ENCODE results near the gene CPSF3. TPM values are rescaled to one million over a fixed set of nuclear protein-coding genes. Genes with fewer than 3 reads are reported as not detected.
"Not testable (repeated sequence)": the region's sequence is repeated elsewhere in the genome, so short reads cannot be mapped to it uniquely, and the experiment has no call there.

Gene CPSF3
- total RNA-seq, 1 experiment from 2014 or later: 31.1 TPM

DNA sequence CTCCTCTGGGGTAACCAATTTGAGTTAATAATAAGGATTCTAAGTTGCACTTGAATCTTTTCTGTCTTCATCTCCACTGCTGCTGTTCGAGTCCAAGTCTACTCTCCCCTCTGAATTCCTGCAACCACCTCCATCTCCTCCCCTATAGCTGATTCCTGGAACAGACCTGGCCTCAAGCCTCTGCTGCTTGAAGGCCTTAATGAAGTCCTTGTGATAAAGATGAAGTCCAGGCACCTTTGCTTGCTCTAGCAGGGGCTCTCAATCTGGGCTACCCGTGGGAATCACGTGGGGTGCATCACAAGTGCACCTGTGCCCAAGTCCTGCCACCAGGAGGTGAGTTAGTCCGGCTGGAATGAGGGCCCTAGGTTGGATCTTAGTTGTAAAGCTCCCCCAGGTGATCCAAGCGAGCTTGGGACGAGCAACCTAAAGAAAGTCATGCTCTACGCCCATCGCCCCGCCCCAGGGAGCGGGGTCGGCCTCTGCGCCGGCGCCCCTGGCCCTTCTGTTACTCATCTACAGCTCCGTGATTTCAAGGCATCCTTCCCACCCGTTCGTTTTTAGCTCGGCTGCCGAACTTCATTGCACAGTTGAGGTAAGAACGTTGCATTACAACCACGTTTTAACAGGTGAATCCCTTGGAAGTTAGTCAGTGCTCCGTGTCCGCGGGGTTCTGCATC lies 50.0 kb downstream of the CPSF3 start:
- Histone ChIP-seq H3K4me3 (no peak overlapping the region), H3K9me3 (peaks cover 9% of the 10 kb centered on the region), H3K36me3 (peaks cover 43% of the 10 kb centered on the region), H3K27me3 (no peaks in the 10 kb centered on the region)
- DNase-seq: no peak

GRCh38 chr2:9473985-9474360 lies 50.5 kb downstream of the CPSF3 start:
- Histone ChIP-seq H3K4me3 (peak overlapping the region; percentile 52), H3K36me3 (peaks cover 46% of the 10 kb centered on the region), H3K27me3 (no peaks in the 10 kb centered on the region), H3K9me3 (peaks cover 9% of the 10 kb centered on the region)
- DNase-seq: no peak

DNA sequence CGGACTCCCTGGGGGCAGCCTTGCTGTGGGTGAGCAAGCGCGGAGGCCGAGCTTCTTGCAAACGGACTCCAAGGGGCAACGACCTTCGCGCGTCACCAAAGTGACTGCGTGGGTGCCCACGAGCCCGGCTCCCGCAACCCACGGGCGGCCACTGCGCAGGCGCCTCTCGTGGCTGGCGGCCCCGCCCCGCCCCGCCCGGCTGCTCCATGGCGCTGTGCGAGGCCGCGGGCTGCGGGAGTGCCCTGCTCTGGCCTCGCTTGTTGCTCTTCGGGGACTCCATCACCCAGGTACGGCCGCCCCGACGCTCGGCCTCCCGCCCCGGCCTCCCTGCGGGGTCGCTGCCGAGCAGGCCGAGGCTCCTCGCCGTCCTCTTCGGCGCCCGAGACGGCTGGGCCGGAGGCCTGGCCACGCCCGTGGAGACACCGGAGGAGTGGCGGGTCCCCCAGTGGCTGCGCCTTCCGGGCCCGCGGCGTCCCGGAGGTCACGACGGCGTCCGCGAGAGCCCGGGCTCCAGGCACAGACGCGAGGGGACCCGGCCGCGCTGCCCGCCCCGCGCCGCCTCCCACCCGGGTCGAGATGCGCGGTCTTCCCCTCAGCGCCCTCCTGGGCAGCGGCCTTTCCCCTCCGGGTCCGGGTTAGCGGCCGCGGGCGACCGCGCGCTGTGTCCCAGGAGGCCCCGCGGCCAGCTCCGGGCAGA lies 51.1 kb downstream of the CPSF3 start, which contains the start of gene IAH1:
TSS of gene IAH1 (plus strand) at position 191 of the 697 bp plus-strand sequence. CDS start at position 207, 16 bp downstream.
- Histone ChIP-seq H3K36me3 (peaks cover 47% of the 10 kb centered on the region), H3K27me3 (no peaks in the 10 kb centered on the region), H3K9me3 (peaks cover 9% of the 10 kb centered on the region), H3K4me3 (peak within 1 kb of the TSS; percentile 52)
- DNase-seq: peak; percentile 51

GRCh38 chr2:9477914-9478313 lies 54.5 kb downstream of the CPSF3 start:
- no peak for DNase-seq
- no peaks in the 10 kb centered on the region for H3K27me3 ChIP-seq
- no peak overlapping the region for H3K4me3 ChIP-seq
- peaks cover 9% of the 10 kb centered on the region for H3K9me3 ChIP-seq
- peaks cover 70% of the 10 kb centered on the region for H3K36me3 ChIP-seq

DNA sequence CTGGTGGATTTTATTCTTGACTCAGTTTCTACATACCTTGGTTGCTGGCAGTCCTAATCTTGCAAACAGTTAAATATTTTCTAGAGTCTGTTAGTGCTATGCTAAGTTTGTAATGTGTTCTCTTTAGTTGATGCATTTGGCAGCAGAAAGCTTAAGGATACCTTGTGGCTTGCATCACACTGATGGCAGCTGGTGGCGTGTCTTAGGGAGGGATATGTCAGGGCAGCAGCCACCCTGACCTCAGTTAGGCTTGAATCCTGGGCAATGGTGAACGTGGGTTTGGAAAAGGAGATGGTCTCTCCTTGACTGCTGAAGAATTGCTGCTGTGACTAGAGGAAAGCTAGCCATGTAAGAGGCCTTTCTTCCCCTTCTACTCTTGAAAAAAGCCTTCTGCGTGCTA lies 55.1 kb downstream of the CPSF3 start:
- Histone ChIP-seq H3K36me3 (peaks cover 71% of the 10 kb centered on the region), H3K27me3 (no peaks in the 10 kb centered on the region), H3K4me3 (no peak overlapping the region), H3K9me3 (peaks cover 9% of the 10 kb centered on the region)
- no peak for DNase-seq

DNA sequence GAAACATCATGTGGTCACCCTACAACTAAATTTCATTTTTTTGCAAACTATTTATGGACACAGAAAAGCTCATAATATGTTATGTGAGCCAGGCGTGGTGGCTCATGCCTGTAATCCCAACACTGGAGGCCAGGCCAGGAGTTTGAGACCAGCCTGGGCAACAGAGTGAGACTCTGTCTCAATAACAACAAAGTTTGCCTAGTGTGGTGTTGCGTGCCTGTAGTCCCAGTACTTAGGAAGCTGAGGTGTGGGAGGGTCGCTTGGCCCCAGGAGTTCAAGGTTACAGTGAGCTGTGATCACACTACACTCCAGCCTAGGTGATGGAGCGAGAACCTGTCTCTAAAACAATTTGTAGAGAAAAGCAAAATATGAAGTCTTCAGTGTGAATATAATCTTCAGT lies 56.7 kb downstream of the CPSF3 start:
- H3K4me3 ChIP-seq: no peak overlapping the region
- H3K27me3 ChIP-seq: no peaks in the 10 kb centered on the region
- DNase-seq: no peak
- peaks cover 82% of the 10 kb centered on the region for H3K36me3 ChIP-seq
- H3K9me3 ChIP-seq: peaks cover 9% of the 10 kb centered on the region

- 0 out of 2 replicates have a peak, but pooled peaks cover 1% of the 10 kb centered on the region for H3K9me3 ChIP-seq
- no peak overlapping the region for H3K4me3 ChIP-seq
- no peak for DNase-seq
- no peaks in the 10 kb centered on the region for H3K27me3 ChIP-seq
- peaks cover 86% of the 10 kb centered on the region for H3K36me3 ChIP-seq
These were observed 59.7 kb downstream of the CPSF3 start for GRCh38 chr2:9483107-9483506.

GRCh38 chr2:9484533-9484932 lies 61.1 kb downstream of the CPSF3 start:
- Histone ChIP-seq H3K36me3 (peaks cover 83% of the 10 kb centered on the region), H3K9me3 (no peaks in the 10 kb centered on the region), H3K27me3 (no peaks in the 10 kb centered on the region), H3K4me3 (no peak overlapping the region)
- DNase-seq: peak; percentile 19

DNA sequence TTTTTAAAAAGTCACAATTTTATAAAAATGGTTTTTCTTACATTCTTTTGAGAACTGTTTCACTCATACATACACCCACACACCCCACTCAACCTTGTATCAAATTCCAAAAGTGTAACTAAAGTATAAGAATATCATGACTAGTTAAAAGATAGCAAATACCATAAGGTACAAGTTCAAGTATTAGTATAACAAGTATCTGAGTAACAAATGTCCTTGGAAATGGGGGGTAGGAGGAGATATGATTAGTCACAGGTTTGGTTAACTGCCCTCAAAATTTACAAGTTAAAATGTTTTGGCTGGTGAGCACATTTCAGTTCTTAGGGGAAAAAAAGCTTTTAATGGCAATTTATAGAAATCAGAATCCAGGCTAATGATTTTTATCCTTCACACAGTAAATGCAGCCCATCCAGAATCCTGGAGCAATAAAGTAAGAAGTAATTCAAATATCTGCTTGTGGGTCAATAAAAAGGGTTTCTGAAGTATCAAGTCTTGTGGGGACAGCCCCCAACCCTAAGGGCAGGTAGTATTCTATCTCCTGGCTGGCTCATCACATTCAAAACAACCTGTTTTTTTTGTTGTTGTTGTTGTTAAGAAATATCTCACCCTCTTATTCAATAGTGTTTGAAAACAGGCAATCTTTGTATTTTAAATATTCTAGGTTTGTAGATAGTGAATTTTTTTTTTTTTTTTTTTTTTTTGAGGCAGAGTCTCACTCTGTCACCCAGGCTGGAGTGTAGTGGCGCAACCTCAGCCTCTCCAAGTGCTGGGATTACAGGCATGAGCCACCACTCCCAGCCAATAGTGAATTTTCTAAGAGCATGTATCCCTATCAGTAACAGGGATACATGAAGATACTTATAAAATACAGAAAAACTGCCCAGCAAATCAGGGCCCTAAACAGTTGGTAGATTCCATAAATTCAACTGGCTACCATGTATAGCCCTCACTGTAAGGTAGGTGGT lies 65.4 kb downstream of the CPSF3 start:
- Histone ChIP-seq H3K4me3 (no peak overlapping the region), H3K27me3 (no peaks in the 10 kb centered on the region), H3K36me3 (peaks cover 89% of the 10 kb centered on the region), H3K9me3 (no peaks in the 10 kb centered on the region)
- DNase-seq: no peak

DNA sequence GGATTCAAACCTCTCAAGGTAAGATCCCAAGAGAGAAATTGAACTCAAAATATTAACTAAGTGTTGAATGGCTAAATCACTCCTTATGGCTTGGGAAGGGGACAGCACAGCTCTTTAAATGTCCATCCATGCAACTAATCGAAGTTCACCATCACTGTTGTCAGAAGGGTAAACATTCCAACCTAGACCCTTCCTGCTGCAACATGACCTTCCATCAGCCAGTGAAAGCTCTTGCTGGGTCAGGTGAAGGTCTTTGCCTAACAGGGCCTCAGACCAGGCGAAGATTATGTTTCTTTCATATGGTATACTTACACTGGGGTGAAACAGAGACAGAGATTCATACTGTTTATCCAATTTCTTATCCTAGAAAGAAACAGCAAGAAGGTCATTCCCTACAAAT lies 67.3 kb downstream of the CPSF3 start:
- peaks cover 83% of the 10 kb centered on the region for H3K36me3 ChIP-seq

GRCh38 chr2:9492927-9493326 lies 69.5 kb downstream of the CPSF3 start:
- H3K4me3 ChIP-seq: no peak overlapping the region
- H3K36me3 ChIP-seq: peaks cover 89% of the 10 kb centered on the region
- DNase-seq: no peak

More for the DNA sequence above, 67.3 kb downstream of the CPSF3 start:
- Histone ChIP-seq H3K27me3 (no peaks in the 10 kb centered on the region), H3K9me3 (no peaks in the 10 kb centered on the region), H3K4me3 (no peak overlapping the region)
- no peak for DNase-seq

DNA sequence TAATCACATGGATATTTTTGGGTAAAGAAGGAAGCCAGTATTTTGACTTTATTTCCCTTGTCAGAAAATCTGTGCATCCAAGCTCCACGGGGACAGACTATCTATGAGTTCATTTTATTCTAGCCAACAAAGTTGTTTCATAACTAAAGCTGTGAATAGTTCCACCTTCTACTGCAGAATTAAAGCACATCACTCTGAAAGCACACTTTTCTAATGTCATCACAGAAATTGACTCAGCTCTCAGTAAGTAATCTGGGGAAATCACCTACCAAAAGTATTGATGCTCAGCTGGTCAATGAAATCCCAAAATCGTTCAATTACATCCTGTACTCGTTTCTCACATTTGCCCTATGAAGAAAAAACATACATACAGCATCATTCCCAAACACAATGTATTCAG lies 70.0 kb downstream of the CPSF3 start:
- Histone ChIP-seq H3K9me3 (no peaks in the 10 kb centered on the region), H3K27me3 (no peaks in the 10 kb centered on the region), H3K36me3 (peaks cover 89% of the 10 kb centered on the region), H3K4me3 (no peak overlapping the region)
- no peak for DNase-seq

More at GRCh38 chr2:9492927-9493326, 69.5 kb downstream of the CPSF3 start:
- Histone ChIP-seq H3K9me3 (no peaks in the 10 kb centered on the region), H3K27me3 (no peaks in the 10 kb centered on the region)

- DNase-seq: no peak
- no peaks in the 10 kb centered on the region for H3K27me3 ChIP-seq
- peaks cover 89% of the 10 kb centered on the region for H3K36me3 ChIP-seq
- no peak overlapping the region for H3K4me3 ChIP-seq
- no peaks in the 10 kb centered on the region for H3K9me3 ChIP-seq
These were observed 70.6 kb downstream of the CPSF3 start for GRCh38 chr2:9494081-9494480.

DNA sequence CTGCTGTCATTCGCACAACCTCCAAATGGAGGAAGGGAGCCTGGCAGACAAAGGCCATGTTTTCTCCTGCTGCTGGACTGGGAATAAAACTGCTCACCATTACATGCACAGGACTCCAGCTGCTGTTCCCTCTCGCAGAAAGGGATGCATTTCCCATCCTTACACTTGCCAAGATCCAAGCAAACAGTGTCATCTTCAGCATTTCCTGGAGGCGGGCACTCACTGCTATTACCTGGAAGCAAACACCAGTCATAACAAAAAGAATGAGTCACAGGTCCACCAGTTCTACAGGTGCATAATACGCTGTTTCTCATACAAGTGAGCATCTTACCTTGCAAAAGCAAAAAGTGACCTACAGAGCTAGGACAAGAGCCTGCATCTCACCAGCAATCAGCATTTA lies 73.6 kb downstream of the CPSF3 start:
- Histone ChIP-seq H3K27me3 (no peaks in the 10 kb centered on the region), H3K36me3 (peaks cover 72% of the 10 kb centered on the region), H3K9me3 (no peaks in the 10 kb centered on the region), H3K4me3 (no peak overlapping the region)
- DNase-seq: no peak

- no peak for DNase-seq
- Histone ChIP-seq H3K27me3 (no peaks in the 10 kb centered on the region), H3K4me3 (no peak overlapping the region), H3K9me3 (no peaks in the 10 kb centered on the region), H3K36me3 (peaks cover 66% of the 10 kb centered on the region)
These were observed 74.8 kb downstream of the CPSF3 start for GRCh38 chr2:9498210-9498609.

- H3K36me3 ChIP-seq: peaks cover 63% of the 10 kb centered on the region
- no peaks in the 10 kb centered on the region for H3K27me3 ChIP-seq
- DNase-seq: no peak
- H3K4me3 ChIP-seq: no peak overlapping the region
- no peaks in the 10 kb centered on the region for H3K9me3 ChIP-seq
These were observed 85.5 kb downstream of the CPSF3 start for GRCh38 chr2:9508931-9509330.

GRCh38 chr2:9513946-9514345 lies 90.5 kb downstream of the CPSF3 start:
- H3K9me3 ChIP-seq, H3K27me3 ChIP-seq, DNase-seq, H3K4me3 ChIP-seq: not testable (repeated sequence)
- H3K36me3 ChIP-seq: peaks cover 74% of the 10 kb centered on the region
